GM10266 (cell line): Measurements from ENCODE around the gene TBATA.

ENCODE experiments used
- DNase-seq: peaks from one replicate; pipeline ENCODE4 v3.0.0; 2012; ENCODE audit errors: extremely low spot score
- TF ChIP-seq, protein P1 (sequence below): IDR thresholded peaks from 2 replicates; pipeline ENCODE4 v1.5.1; 2012; ENCODE audit warnings: mild to moderate bottlenecking, low read depth; ENCODE audit not compliant: control insufficient read depth, insufficient read depth; ENCODE audit errors: missing control alignments

The TBATA gene

GRCh38 chr10:70732569-70732968 lies 52.6 kb downstream of the TBATA start:
- no peak for DNase-seq
- TF ChIP-seq, protein P1, sequence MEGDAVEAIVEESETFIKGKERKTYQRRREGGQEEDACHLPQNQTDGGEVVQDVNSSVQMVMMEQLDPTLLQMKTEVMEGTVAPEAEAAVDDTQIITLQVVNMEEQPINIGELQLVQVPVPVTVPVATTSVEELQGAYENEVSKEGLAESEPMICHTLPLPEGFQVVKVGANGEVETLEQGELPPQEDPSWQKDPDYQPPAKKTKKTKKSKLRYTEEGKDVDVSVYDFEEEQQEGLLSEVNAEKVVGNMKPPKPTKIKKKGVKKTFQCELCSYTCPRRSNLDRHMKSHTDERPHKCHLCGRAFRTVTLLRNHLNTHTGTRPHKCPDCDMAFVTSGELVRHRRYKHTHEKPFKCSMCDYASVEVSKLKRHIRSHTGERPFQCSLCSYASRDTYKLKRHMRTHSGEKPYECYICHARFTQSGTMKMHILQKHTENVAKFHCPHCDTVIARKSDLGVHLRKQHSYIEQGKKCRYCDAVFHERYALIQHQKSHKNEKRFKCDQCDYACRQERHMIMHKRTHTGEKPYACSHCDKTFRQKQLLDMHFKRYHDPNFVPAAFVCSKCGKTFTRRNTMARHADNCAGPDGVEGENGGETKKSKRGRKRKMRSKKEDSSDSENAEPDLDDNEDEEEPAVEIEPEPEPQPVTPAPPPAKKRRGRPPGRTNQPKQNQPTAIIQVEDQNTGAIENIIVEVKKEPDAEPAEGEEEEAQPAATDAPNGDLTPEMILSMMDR: no peak

GRCh38 chr10:70730955-70731354 lies 54.2 kb downstream of the TBATA start:
- TF ChIP-seq, protein P1: no peak
- no peak for DNase-seq

- no peak for DNase-seq
- TF ChIP-seq, protein P1: no peak
These were observed 55.3 kb downstream of the TBATA start for GRCh38 chr10:70729763-70730357.

- no peak for DNase-seq
These were observed 56.8 kb downstream of the TBATA start for GRCh38 chr10:70728328-70728727.

GRCh38 chr10:70726909-70727495 lies 58.2 kb downstream of the TBATA start:
- DNase-seq: no peak
- TF ChIP-seq, protein P1: no peak

More at GRCh38 chr10:70728328-70728727, 56.8 kb downstream of the TBATA start:
- TF ChIP-seq, protein P1: no peak

DNA sequence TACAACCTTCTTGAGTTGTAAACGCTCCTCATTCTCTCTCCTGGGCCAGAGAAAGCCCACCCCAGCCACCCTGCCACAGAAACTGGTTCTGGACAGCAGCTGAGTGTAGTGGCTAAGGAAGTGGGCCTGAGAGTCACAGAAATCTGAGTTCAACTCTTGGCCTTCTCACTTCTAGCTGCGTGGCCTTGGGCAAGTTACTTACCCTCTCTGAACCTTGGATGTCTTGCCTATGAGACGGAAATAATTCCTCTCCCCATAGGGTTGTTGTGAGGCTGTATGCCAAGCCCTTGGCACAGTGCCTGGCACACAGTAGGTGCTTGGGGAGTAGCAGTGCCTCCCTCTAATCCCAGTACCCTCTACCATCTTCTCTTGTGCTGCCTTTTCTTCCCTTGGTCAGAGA lies 61.4 kb downstream of the TBATA start:
- no peak for DNase-seq
- TF ChIP-seq, protein P1: no peak

- TF ChIP-seq, protein P1: no peak
- no peak for DNase-seq
These were observed 62.3 kb downstream of the TBATA start for GRCh38 chr10:70722820-70723424.
